Measurements from ENCODE around the gene TRIM25.
A peak's percentile ranks its signal among the peaks of the same experiment; 100 is the strongest.
"Not testable (repeated sequence)": the region's sequence is repeated elsewhere in the genome, so short reads cannot be mapped to it uniquely, and the experiment has no call there.

Gene TRIM25

GRCh38 chr17:56913867-56914580 is at the start of gene TRIM25:
Gene TRIM25 (minus strand): TSS chr17:56914049. CDS start chr17:56913988, 61 bp downstream.
- DNase-seq = peak; percentile 90

GRCh38 chr17:56960596-56961538 is 47.0 kb upstream of the TRIM25 start, which contains the start of gene COIL:
Gene COIL (minus strand): TSS chr17:56961050. CDS start chr17:56961019, 31 bp downstream.
- peak; percentile 91 to 95 for DNase-seq

DNA sequence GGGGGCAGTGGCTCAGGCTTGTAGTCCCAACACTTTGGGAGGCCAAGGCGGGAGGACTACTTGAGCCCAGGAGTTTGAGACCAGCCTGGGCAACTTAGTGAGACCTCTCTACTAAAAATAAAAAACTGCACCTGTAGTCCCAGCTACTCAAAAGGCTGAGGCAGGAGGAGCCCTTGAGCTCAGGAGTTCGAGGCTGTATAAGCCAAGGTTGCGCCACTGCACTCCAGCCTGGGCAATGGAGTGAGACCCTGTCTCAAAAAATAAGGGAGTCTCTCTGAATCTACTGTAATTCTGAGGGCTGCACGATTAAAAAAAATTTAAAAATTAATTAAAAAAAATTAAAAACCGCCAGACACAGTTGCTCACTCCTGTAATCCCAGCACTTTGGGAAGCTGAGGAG is 43.1 kb upstream of the TRIM25 start:
- DNase-seq = no peak

DNA sequence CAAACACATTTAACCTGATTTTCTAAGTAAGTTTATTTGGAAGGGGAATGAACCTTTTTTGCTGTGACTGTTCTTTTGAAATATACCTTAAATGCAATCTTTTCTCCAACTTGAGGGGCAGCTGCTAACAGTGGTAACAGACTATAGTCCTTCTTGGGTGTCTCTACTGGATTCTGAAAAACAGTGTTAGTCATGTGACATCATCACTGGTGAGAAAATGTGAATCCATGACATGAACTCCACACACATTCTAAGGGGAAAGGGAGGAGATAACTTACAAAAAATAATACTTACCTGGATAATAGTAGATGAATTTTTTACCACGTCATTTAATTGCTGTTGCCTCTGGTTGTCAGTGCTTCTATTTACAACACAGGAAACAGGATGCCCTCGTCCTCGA is 35.7 kb upstream of the TRIM25 start:
- DNase-seq = no peak

DNA sequence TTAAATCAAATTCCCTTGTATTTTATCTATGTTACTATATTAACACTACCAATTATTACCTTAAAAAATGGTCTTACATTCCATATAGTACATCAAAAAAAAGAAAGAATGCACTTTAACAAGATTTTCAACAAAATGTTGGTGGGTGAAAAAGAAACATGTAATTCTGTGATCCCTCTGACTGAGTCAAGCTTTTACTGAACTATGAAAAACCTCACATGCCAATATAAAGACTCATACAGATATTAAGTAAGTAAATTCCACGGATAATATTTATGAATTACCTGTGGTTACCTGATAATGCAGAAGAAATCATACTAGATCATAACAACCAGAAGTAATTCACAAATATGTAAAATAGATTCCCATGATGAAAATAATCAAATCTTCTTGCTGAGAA is 34.6 kb upstream of the TRIM25 start:
- DNase-seq = no peak

GRCh38 chr17:56947741-56948140 is 33.9 kb upstream of the TRIM25 start:
- no peak for DNase-seq

DNA sequence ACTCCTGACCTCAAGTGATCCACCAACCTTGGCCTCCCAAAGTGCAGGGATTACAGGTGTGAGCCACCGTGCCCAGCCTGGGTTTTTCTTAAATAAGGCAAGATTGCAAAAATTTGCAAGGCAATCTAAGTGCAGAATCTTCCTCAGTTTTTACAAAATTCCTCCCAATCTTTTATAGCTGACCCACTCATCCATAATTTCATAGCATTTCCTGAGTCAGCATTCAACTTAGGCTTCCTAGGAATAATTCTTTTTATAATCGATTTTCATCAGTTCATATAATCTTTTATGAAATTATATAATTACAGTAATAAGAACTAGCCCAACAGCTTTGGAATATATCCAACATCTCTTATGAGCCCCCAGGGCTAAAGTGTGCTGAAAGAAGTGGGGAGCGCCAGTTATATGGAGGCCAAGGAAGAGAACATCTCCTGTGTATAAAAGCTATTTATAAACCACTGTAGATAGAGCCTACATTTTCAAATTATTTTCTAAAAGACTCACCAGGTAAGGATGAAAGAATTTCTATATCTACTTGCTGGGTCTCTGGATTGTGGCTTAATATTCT is 32.2 kb upstream of the TRIM25 start:
- DNase-seq = no peak

GRCh38 chr17:56943505-56944125 is 29.8 kb upstream of the TRIM25 start:
- no peak for DNase-seq

DNA sequence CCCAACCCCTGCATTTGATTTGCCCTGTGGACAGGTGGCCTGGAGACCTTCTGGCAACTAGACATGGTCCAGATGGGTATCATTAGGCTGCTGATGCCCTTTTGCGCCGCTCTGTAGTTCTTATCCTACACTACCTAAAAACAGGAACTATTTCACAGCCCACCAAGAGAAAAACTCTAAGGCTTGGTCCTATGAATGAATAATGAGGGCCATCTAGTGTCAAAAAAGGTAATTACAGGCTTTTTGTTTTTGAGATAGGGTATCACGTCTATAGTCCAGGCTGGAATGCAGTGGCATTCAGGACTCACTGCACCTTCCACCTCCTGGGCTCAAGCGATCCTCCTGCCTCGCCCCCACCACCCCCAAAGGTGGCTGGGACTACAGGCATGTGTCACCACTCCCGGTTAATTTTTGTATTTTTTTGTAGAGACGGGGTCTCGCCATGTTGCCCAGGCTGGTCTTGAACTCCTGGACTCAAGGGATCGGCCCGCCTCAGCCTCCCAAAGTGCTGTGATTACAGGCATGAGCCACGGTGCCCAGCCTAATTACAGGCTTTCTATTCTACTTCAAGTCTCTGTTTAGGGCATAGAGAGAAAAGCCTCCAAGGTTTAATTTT is 26.1 kb upstream of the TRIM25 start:
- peak; percentile 42 to 52 for DNase-seq

DNA sequence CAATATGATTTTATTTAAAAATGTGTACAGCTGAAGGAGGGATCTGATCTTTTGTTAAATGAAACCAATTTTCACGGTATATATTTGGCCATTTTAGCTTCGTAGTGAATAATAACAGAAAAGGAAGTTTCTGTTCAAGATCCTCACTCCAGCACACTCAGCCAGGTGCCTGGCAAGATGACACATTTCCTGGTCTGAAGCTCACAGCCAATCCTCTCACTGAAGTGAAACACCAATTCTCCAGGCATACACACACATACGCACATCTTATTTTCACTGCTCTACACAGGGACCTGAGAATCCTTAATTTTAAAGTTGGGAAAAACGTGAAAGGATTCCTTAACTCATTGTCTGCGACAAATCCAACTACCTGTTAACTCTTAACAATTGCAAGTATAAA is 24.4 kb upstream of the TRIM25 start:
- not testable (repeated sequence) for DNase-seq

DNA sequence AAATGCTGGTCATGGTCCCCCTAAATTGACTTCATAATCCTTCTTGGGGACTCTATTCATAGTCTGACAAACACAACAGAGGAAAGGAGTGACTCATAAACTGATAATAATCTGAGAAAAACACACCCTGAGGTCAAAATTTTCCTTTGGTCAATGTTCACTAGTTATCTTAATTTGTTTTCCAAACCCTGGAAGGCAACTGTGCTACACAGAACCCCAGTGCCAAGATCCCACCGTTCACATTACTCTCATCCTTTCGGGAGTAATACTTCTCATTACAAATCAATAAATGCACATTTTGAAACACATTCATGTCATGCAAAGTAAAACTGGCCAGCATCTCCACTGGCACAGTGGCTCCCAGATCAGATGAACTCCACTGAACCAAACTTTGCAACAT is 23.8 kb upstream of the TRIM25 start:
- DNase-seq = no peak

GRCh38 chr17:56936697-56937322 is 23.0 kb upstream of the TRIM25 start:
- no peak for DNase-seq

DNA sequence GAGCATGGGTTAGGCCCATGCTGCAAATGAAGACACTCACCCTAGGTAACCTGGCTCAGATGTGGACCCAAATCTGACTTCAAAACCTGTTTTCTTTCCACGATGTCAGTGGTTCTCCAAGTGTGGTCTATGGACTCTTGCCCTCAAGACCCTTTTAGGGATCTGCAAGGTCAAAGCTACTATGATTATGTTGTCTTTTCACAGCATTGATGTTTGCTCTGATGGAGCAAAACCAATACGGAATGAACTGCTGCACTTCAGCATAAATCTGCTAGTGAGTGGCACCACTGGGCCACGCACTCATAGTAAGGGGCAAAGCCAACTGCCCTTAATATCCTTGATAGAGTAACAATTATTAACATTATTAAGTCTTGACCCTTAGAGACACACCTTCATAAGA is 21.6 kb upstream of the TRIM25 start:
- no peak for DNase-seq

DNA sequence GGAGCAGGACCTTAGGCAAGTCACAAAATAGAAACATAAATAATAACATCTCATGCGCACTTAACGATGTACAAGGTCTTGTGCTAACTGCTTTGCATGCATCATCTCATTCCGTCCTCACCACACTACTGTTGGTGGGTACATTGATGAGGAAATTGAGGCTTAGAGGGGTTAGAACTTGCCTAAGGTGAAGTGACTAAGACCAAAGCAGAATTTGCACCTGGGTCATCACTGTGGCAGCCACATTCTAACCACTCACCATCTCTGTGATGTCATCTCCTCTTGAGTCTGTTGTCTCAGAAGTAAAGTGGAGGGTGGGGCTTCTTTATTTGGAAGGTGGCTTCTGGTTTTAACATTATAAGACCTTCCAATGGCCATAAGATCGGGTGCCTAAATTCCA is 20.4 kb upstream of the TRIM25 start:
- no peak for DNase-seq

DNA sequence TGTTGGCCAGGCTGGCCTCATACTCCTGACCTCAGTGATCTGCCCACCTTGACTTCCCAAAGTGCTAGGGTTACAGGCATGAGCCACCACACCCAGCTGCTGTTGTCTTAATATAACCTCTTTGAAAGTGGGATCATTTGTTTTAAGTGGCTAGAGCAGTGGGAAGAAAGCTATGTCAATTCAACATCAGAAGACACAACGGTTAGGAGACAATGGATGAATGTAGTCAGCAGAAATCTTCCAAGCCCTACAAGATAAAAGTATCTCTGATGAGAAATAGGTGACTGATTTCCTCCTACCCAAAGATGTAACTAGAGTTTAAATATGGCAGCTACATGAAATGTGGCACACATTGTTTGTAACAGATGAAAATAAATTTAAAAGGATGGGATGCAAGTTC is 20.0 kb upstream of the TRIM25 start:
- DNase-seq = no peak

- no peak for DNase-seq
Observed at GRCh38 chr17:56933151-56933745, 19.4 kb upstream of the TRIM25 start.

DNA sequence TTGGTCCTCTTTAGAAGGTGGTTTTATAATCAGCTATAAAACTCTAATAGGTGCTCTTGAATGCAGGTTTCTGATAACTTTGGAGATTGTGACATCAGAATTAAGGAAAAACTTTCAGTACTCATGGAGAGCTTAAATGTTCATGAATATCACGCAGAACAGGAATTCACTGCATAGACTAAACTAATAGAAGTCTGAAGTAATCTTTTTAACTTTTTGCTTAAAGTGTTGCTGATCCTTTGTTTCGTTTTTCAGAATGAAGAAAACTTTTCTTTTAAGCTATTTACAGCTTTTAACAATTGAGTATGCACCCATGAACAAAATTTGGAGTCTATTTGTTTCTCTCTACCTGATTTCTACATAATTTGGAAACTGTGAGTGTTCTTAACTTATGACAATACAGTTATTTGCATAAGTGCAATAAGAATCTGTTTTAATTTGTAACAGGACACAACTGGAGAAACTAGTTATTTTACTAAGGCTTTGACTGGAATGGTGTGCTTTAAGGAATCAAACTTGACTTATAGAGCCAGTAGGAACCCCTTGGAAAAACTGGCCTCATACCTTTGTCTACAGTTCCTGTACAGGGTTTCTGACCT is 17.0 kb upstream of the TRIM25 start:
- no peak for DNase-seq

GRCh38 chr17:56929362-56929969 is 15.6 kb upstream of the TRIM25 start:
- DNase-seq = peak in 1 of 2 experiments; percentile 28

DNA sequence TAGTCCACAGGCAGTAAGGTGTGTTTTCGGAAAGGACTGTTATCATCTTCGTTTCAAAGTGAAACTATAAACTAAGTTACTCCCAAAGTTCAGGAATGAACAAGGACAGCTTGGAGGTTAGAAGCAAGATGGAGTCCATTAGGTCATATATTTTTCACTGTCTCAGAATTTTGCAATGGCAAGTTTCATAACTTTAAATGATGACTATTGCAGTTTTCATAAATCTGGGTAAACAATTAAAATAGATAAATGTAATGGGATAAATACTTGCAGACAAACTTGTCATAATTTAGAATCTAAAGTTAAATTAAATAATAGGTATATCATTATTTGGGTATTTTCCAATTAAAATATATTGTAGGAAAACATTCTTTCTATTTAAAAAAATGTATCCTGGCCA is 14.7 kb upstream of the TRIM25 start:
- no peak for DNase-seq

DNA sequence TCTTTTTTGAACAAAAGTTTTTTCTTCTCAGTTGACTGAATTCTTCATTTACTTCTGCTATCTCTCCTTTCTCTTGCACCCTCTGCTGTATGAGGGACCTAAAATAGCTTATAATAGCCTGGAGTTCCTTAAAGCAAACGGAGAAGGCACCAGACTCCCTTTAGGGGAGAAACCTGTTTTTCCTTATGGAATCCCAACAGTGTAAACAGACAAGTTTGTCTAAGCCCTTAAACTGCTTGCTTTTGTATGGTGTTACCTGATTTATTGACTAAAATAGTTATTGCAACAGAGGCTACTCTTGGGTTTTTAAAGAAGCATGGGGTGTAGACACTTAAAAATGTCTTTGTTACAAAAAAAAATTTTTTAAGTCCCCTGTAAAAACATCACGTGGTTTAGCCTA is 12.9 kb upstream of the TRIM25 start:
- no peak for DNase-seq

DNA sequence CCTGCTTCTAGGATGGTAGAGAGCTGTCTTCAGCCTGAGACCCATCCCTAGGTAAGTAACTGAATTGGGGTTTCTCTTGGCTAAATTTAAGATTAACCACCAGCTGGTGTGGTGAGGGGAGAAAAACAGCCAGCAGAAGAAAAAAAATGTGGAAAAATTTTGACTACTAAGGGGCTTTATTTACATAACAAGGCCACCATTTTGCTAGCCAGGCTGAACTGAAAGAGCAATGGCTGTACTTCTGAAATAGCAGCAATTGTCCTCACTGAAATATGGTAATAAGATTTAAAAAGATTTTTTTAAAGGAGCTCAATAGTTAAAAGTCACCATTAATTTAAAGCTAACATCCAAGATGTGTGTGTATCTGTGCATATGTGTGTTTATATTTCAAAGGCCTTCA is 12.4 kb upstream of the TRIM25 start:
- DNase-seq = no peak

Data from NCI-H2081 (cell line).